ENCODE data around the gene ANGPTL8. TPM values are rescaled to one million over a fixed set of nuclear protein-coding genes. Genes with fewer than 3 reads are reported as not detected.

The ANGPTL8 gene
- total and polyA plus RNA-seq, 4 donors = 32.4 to 107 (median 67.6) TPM

DNA sequence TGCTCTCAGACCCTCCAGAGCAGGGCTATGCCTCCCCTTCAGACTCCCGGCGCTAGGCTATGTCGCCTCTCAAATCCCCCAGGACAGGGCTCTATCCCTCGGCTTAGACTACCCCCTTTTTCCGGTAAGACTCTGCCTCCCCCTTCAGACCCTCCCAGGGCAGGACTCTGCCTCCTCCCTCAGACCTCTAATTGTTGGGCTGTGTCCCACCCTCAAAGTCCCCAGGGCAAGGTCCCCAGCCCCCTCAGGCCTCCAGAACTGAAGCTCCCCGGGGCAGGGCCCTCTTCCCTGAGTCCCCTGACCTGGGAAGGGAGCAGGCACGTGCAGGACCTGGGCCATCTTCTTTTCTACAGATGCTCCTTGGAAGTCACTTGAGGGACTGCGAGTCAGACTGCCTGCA, 45.2 kb upstream of the ANGPTL8 start:
- TF ChIP-seq TAF1 (conservative IDR thresholded peaks at IDR 0.05) = no peak
- TF ChIP-seq RXRA (IDR thresholded peaks at IDR 0.05) = no peak
- TF ChIP-seq GABPA (IDR thresholded peaks at IDR 0.05 in 1 of 2, conservative IDR thresholded peaks at IDR 0.05 in 1 of 2) = no peak
- TF ChIP-seq HNF4A (conservative IDR thresholded peaks at IDR 0.05) = no peak
- no peak for TF ChIP-seq SP1 (IDR thresholded peaks at IDR 0.05)
- no peak for TF ChIP-seq YY1 (IDR thresholded peaks at IDR 0.05)
- no peak for TF ChIP-seq FOXA2 (IDR thresholded peaks at IDR 0.05)
- TF ChIP-seq HNF4G (IDR thresholded peaks at IDR 0.05) = no peak
- TF ChIP-seq JUND (IDR thresholded peaks at IDR 0.05) = no peak
- TF ChIP-seq, protein P1, sequence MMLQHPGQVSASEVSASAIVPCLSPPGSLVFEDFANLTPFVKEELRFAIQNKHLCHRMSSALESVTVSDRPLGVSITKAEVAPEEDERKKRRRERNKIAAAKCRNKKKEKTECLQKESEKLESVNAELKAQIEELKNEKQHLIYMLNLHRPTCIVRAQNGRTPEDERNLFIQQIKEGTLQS (IDR thresholded peaks at IDR 0.05) = no peak
- TF ChIP-seq EGR1 (IDR thresholded peaks at IDR 0.05; ENCODE audit: low read depth in 2 of 2) = no peak
- no peak for TF ChIP-seq RAD21 (IDR thresholded peaks at IDR 0.05)
- TF ChIP-seq ZBTB33 (IDR thresholded peaks at IDR 0.05) = no peak
- no peak for TF ChIP-seq FOXA1 (IDR thresholded peaks at IDR 0.05)
- TF ChIP-seq, protein P2, sequence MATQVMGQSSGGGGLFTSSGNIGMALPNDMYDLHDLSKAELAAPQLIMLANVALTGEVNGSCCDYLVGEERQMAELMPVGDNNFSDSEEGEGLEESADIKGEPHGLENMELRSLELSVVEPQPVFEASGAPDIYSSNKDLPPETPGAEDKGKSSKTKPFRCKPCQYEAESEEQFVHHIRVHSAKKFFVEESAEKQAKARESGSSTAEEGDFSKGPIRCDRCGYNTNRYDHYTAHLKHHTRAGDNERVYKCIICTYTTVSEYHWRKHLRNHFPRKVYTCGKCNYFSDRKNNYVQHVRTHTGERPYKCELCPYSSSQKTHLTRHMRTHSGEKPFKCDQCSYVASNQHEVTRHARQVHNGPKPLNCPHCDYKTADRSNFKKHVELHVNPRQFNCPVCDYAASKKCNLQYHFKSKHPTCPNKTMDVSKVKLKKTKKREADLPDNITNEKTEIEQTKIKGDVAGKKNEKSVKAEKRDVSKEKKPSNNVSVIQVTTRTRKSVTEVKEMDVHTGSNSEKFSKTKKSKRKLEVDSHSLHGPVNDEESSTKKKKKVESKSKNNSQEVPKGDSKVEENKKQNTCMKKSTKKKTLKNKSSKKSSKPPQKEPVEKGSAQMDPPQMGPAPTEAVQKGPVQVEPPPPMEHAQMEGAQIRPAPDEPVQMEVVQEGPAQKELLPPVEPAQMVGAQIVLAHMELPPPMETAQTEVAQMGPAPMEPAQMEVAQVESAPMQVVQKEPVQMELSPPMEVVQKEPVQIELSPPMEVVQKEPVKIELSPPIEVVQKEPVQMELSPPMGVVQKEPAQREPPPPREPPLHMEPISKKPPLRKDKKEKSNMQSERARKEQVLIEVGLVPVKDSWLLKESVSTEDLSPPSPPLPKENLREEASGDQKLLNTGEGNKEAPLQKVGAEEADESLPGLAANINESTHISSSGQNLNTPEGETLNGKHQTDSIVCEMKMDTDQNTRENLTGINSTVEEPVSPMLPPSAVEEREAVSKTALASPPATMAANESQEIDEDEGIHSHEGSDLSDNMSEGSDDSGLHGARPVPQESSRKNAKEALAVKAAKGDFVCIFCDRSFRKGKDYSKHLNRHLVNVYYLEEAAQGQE (IDR thresholded peaks at IDR 0.05) = no peak
- H3K9me3 ChIP-seq (ENCODE audit: control insufficient read depth in 4 of 4, low read length in 3 of 4) = no peaks in the 10 kb centered on the region
- peaks cover 8 to 73% (median 45%) of the 10 kb centered on the region in 4 donors for H3K4me1 ChIP-seq (ENCODE audit: control insufficient read depth in 4 of 4, insufficient read depth in 4 of 4, low read length in 3 of 4)
- no peak for DNase-seq (ENCODE audit: low spot score)
- peaks cover 3 to 9% (median 5%) of the 10 kb centered on the region in 4 donors for H3K36me3 ChIP-seq (ENCODE audit: control insufficient read depth in 4 of 4, insufficient read depth in 3 of 4, low read depth in 1 of 4, low read length in 3 of 4)
- no peak overlapping the region for H3K9ac ChIP-seq (ENCODE audit: low read depth in 1 of 2, low read length in 2 of 2)
- no peak overlapping the region for H3K4me3 ChIP-seq (ENCODE audit: low read depth in 1 of 3, low read length in 3 of 3)
- no peaks in the 10 kb centered on the region for H3K27me3 ChIP-seq (ENCODE audit: control insufficient read depth in 4 of 4, insufficient read depth in 4 of 4, low read length in 3 of 4)
- H3K27ac ChIP-seq (ENCODE audit: low read depth in 1 of 2, low read length in 2 of 2) = peak overlapping the region; percentile 13 to 41
- WGBS = 94% methylated on average over 8 of the region's 8 CpGs

DNA sequence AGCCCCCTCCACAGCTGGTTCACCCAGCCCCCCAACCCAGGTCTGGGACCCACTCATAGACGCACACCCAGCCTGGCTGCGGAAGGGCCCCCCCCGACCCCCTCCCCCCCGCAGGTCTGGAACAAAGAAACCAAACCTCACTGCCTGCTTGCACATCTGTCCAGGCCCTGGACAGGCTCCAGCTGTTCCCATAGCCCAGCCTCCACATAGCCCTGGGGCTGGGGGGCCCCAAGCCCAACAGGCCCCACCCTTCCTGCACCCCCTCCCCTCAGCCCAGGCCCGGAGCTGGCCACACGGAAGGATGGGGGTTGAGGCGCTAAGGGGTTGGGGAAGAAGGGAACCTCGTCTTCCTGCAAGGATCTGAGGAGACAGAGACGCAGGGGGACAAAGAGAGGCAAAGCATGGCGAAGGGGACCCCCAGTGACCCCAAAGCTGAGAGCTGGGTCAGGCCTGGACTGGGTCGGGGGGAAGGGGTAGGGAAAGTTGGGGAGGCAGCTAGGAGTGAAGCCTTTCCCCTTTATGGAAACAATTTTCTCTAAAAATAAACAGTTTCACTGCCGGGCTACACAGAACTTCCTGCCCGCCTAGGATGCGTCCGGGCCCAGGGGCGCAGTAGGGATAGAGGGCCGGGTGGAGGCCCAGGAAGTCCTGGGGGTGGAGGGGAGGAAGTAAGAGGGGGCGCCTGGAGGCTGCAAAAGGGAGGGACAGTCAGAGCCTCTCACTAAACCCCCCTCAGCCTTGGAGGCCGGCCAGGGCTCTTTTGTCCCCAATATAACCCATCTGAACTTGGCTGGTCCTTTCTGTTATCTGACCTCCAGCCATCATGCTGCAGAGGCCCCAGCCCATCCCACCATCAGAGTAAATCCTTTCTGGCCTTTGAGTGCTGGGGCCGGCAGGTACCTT, 44.5 kb upstream of the ANGPTL8 start:
- Histone ChIP-seq H3K4me1 (ENCODE audit: control insufficient read depth in 4 of 4, insufficient read depth in 4 of 4, low read length in 3 of 4) (peaks cover 5 to 73% (median 41%) of the 10 kb centered on the region in 4 donors), H3K27ac (ENCODE audit: low read depth in 1 of 2, low read length in 2 of 2) (peak overlapping the region; percentile 54 to 59), H3K9ac (ENCODE audit: low read depth in 1 of 2, low read length in 2 of 2) (peak overlapping the region in 1 of 2 donors; percentile 12), H3K4me3 (ENCODE audit: low read depth in 1 of 3, low read length in 3 of 3) (peak overlapping the region in 1 of 3 donors; percentile 12), H3K9me3 (ENCODE audit: control insufficient read depth in 4 of 4, low read length in 3 of 4) (no peaks in the 10 kb centered on the region), H3K36me3 (ENCODE audit: control insufficient read depth in 4 of 4, insufficient read depth in 3 of 4, low read depth in 1 of 4, low read length in 3 of 4) (peaks cover 3 to 9% (median 5%) of the 10 kb centered on the region in 4 donors), H3K27me3 (ENCODE audit: control insufficient read depth in 4 of 4, insufficient read depth in 4 of 4, low read length in 3 of 4) (no peaks in the 10 kb centered on the region)
- TF ChIP-seq TAF1 (conservative IDR thresholded peaks at IDR 0.05) (no peak), NR2F2 (IDR thresholded peaks at IDR 0.05) (peak; percentile 8)
- 60% methylated on average over 20 of the region's 20 CpGs for WGBS
- no peak for DNase-seq (ENCODE audit: low spot score)
